T-helper 22 cell (primary cell): ENCODE data around the gene VGF.
"Not testable (repeated sequence)": the region's sequence is repeated elsewhere in the genome, so short reads cannot be mapped to it uniquely, and the experiment has no call there.

Experiments
- DNase-seq: peaks from one replicate; pipeline ENCODE4 v3.0.0-alpha.2; 2020; ENCODE audit warnings: low read depth

The VGF gene

GRCh38 chr7:101134399-101134980, 30.9 kb downstream of the VGF start:
- DNase-seq, result no peak

- DNase-seq, result no peak
Measured at GRCh38 chr7:101133621-101134398, 31.6 kb downstream of the VGF start.

- DNase-seq, result not testable (repeated sequence)
Measured at GRCh38 chr7:101132626-101133600, 32.5 kb downstream of the VGF start.

GRCh38 chr7:101129603-101130117, 35.7 kb downstream of the VGF start:
- DNase-seq, result no peak

- DNase-seq, result no peak
Measured at GRCh38 chr7:101128040-101128834, 37.1 kb downstream of the VGF start.

- no peak for DNase-seq
Measured at GRCh38 chr7:101127460-101128039, 37.8 kb downstream of the VGF start.

- DNase-seq, result no peak
Measured at GRCh38 chr7:101126651-101127459, 38.5 kb downstream of the VGF start, which contains the start of gene SERPINE1. TSS of gene SERPINE1 (plus strand) at chr7:101127104. CDS start at chr7:101128394, 1,290 bp downstream.

GRCh38 chr7:101125989-101126650, 39.2 kb downstream of the VGF start:
- no peak for DNase-seq

- no peak for DNase-seq
Measured at GRCh38 chr7:101124376-101125056, 40.9 kb downstream of the VGF start.

GRCh38 chr7:101123703-101124068, 41.7 kb downstream of the VGF start:
- DNase-seq, result no peak

GRCh38 chr7:101122933-101123702, 42.3 kb downstream of the VGF start:
- no peak for DNase-seq

GRCh38 chr7:101121991-101122932, 43.1 kb downstream of the VGF start:
- DNase-seq, result no peak

GRCh38 chr7:101121631-101121990, 43.8 kb downstream of the VGF start:
- DNase-seq, result not testable (repeated sequence)

GRCh38 chr7:101120315-101120714, 45.1 kb downstream of the VGF start:
- no peak for DNase-seq

- DNase-seq, result no peak
Measured at GRCh38 chr7:101119876-101120275, 45.5 kb downstream of the VGF start.

- DNase-seq, result no peak
Measured at GRCh38 chr7:101118856-101119255, 46.5 kb downstream of the VGF start.

GRCh38 chr7:101116898-101117297, 48.5 kb downstream of the VGF start:
- DNase-seq, result no peak
